Measurements from ENCODE around the gene RNASEH2A. TPM values are rescaled to one million over a fixed set of nuclear protein-coding genes. Genes with fewer than 3 reads are reported as not detected.

The RNASEH2A gene
- total and polyA plus RNA-seq, 2 of the 13 experiments (the other 11 are each of a cell fraction or from before 2014, with no cell fraction given): 25.1 to 35.8 TPM

DNA sequence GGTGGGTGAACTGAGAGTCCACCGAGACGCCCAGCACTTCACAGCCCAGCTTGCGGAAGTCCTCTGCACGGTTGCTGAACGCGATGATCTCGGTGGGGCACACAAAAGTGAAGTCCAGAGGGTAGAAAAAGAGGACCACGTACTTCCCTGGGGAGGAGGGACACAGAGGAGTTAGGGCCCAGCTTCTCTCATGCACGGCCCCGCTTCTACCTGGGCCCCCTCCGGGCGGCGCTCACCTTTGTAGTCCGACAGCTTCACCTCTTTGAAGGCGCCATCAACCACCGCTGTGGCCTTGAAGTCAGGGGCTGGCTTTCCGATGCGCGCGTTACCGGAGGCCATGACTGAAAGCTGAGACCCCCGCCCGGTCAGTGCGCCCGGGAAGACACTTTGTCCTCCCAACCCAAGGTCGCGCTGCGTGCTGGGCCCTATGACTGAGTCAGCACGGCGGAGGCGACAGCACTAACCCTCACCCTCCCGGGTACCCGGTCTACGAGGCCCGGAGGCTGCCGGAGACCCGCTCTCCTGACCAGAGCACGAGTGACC is 5.4 kb upstream of the RNASEH2A start:
- FAIRE-seq: no peak
- peak; percentile 27 for DNase-seq (ENCODE audit: low spot score)
- ATAC-seq: peak; percentile 47
- in situ Hi-C loops (cut with HindIII; ENCODE audit: extremely low pct_ligation_motif_present, low pct_unique_long_range_greater_than_20kb) (loop anchor here (5.0 kb wide), 1 partner anchor 34 kb away; no protein-coding TSS in a partner anchor), intact Hi-C loops (cut with micrococcal nuclease; ENCODE audit: unreplicated experiment) (no loop called here)
- Histone ChIP-seq H3K4me2 (ENCODE audit: low read depth, low read length) (peak overlapping the region; percentile 88), H3K9ac (ENCODE audit: insufficient read depth, low read depth, low read length) (peak overlapping the region; percentile 99), H4K20me1 (ENCODE audit: insufficient read depth, low read length) (peaks cover 5% of the 10 kb centered on the region; the same call in 1 of the 2 replicates), H3K27ac (ENCODE audit: extremely low read length, insufficient read depth, low read length) (peak overlapping the region; percentile 92), H3K27me3 (ENCODE audit: control insufficient read depth in 1 of 2, insufficient read depth in 2 of 2, low read length in 2 of 2) (no peaks in the 10 kb centered on the region; a peak in 1 of 5 replicates), H3K36me3 (replicated peaks in 1 of 2; ENCODE audit: control insufficient read depth in 1 of 2, insufficient read depth in 2 of 2, low read length in 2 of 2) (peaks cover 2 to 12% of the 10 kb centered on the region in 2 experiments; a peak in 4 of 5 replicates), H3K79me2 (ENCODE audit: insufficient read depth, low read length) (peaks cover 14% of the 10 kb centered on the region), H2AFZ (ENCODE audit: low read length) (no peak overlapping the region), H3K9me3 (ENCODE audit: low read length) (no peaks in the 10 kb centered on the region), H3K4me3 (replicated peaks in 1 of 3; ENCODE audit: insufficient read depth in 1 of 3, low read depth in 2 of 3, low read length in 3 of 3) (peak overlapping the region; percentile 81 to 100 (median 93)), H3K4me1 (ENCODE audit: insufficient read depth, low read length) (peaks cover 28% of the 10 kb centered on the region)
- whole genome bisulfite sequencing (ENCODE audit: low lambda C conversion rate): 0% methylated on average over 7 of the region's 38 CpGs
- TSS peak; percentile 58 for BruUV-seq (replicated peaks)
- POLR2A ChIA-PET: interaction anchor here (0.8 to 4.0 kb wide), 6 partner anchors 9 to 68 kb away, joined by 3 to 47 read pairs (median 4); partner anchors contain the start of genes GET3 and JUNB
- CTCF ChIA-PET (ENCODE audit: low intra/inter-chr PET ratio, low total read pairs): interaction anchor here (1.6 kb wide), 1 partner anchor 35 kb away, joined by 4 read pairs; no protein-coding TSS in a partner anchor
- peak; percentile 54 for TF ChIP-seq YY1 (IDR thresholded peaks at IDR 0.05; ENCODE audit: insufficient read depth, insufficient replicate concordance, low read depth, low read length)
- TF ChIP-seq PHF20 (CRISPR knock-in tag; IDR thresholded peaks at IDR 0.05): 0 out of 2 replicates have a peak, but pooled peaks have one; percentile 13
- TF ChIP-seq ZNF672 (CRISPR knock-in tag; IDR thresholded peaks at IDR 0.05): no peak
- TF ChIP-seq, protein P1, sequence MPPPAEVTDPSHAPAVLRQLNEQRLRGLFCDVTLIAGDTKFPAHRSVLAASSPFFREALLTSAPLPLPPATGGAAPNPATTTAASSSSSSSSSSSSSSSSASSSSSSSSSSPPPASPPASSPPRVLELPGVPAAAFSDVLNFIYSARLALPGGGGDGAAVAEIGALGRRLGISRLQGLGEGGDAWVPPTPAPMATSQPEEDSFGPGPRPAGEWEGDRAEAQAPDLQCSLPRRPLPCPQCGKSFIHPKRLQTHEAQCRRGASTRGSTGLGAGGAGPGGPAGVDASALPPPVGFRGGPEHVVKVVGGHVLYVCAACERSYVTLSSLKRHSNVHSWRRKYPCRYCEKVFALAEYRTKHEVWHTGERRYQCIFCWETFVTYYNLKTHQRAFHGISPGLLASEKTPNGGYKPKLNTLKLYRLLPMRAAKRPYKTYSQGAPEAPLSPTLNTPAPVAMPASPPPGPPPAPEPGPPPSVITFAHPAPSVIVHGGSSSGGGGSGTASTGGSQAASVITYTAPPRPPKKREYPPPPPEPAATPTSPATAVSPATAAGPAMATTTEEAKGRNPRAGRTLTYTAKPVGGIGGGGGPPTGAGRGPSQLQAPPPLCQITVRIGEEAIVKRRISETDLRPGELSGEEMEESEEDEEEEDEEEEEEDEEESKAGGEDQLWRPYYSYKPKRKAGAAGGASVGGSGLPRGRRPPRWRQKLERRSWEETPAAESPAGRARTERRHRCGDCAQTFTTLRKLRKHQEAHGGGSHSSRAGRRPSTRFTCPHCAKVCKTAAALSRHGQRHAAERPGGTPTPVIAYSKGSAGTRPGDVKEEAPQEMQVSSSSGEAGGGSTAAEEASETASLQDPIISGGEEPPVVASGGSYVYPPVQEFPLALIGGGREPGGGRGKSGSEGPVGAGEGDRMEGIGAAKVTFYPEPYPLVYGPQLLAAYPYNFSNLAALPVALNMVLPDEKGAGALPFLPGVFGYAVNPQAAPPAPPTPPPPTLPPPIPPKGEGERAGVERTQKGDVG (CRISPR knock-in tag; IDR thresholded peaks at IDR 0.05; ENCODE audit: borderline replicate concordance): peak; percentile 89; the same call in 1 of the 2 replicates
- 0 out of 2 replicates have a peak, but pooled peaks have one; percentile 90 for TF ChIP-seq ZNF33A (CRISPR knock-in tag; IDR thresholded peaks at IDR 0.05; ENCODE audit: borderline replicate concordance)
- no peak for TF ChIP-seq MTA1 (CRISPR knock-in tag; IDR thresholded peaks at IDR 0.05; ENCODE audit: borderline replicate concordance)
- TF ChIP-seq TCF7 (IDR thresholded peaks at IDR 0.05; ENCODE audit: low read depth): peak; percentile 66; the same call in 1 of the 2 replicates
- no peak for TF ChIP-seq CHD2 (IDR thresholded peaks at IDR 0.05; ENCODE audit: low read depth, low read length)
- TF ChIP-seq NFYB (CRISPR knock-in tag; IDR thresholded peaks at IDR 0.05): no peak
- TF ChIP-seq FOXC1 (CRISPR knock-in tag; IDR thresholded peaks at IDR 0.05; ENCODE audit: borderline replicate concordance): 0 out of 2 replicates have a peak, but pooled peaks have one; percentile 65
- TF ChIP-seq NFKBIZ (CRISPR knock-in tag; IDR thresholded peaks at IDR 0.05): 0 out of 2 replicates have a peak, but pooled peaks have one; percentile 16
- 0 out of 2 replicates have a peak, but pooled peaks have one; percentile 12 for TF ChIP-seq ZBTB20 (CRISPR knock-in tag; IDR thresholded peaks at IDR 0.05; ENCODE audit: borderline replicate concordance, low read depth)
- TF ChIP-seq DMAP1 (CRISPR knock-in tag; IDR thresholded peaks at IDR 0.05): peak; percentile 26; the same call in 1 of the 2 replicates
- TF ChIP-seq TBP (CRISPR knock-in tag; IDR thresholded peaks at IDR 0.05): no peak
- TF ChIP-seq ERF (CRISPR knock-in tag; IDR thresholded peaks at IDR 0.05): peak; percentile 9; the same call in 1 of the 2 replicates
- peak; percentile 72; the same call in 1 of the 2 replicates for TF ChIP-seq ARID2 (CRISPR knock-in tag; IDR thresholded peaks at IDR 0.05; ENCODE audit: borderline replicate concordance)
- TF ChIP-seq, protein P2, sequence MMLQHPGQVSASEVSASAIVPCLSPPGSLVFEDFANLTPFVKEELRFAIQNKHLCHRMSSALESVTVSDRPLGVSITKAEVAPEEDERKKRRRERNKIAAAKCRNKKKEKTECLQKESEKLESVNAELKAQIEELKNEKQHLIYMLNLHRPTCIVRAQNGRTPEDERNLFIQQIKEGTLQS (CRISPR knock-in tag; IDR thresholded peaks at IDR 0.05): 0 out of 2 replicates have a peak, but pooled peaks have one; percentile 6
- no peak for TF ChIP-seq SATB2 (CRISPR knock-in tag; IDR thresholded peaks at IDR 0.05)
- TF ChIP-seq KLF11 (CRISPR knock-in tag; IDR thresholded peaks at IDR 0.05): peak; percentile 15; the same call in 1 of the 2 replicates
- no peak for TF ChIP-seq ZNF296 (CRISPR knock-in tag; conservative IDR thresholded peaks at IDR 0.05)
- 0 out of 2 replicates have a peak, but pooled peaks have one; percentile 45 for TF ChIP-seq ZNF136 (CRISPR knock-in tag; IDR thresholded peaks at IDR 0.05; ENCODE audit: low read depth)
- peak; percentile 60 for TF ChIP-seq SRY (CRISPR knock-in tag; IDR thresholded peaks at IDR 0.05)
- no peak; the same call in 1 of the 2 replicates for TF ChIP-seq ZMYM2 (CRISPR knock-in tag; IDR thresholded peaks at IDR 0.05)
